Sigmoid colon (tissue), 4 donors: ENCODE data around the gene PEPD.

Source experiments
- CTCF ChIP-seq, 4 experiments: fragments of 450-650 bp in 3 of 4; fragments of 200-600 bp in 1 of 4; IDR thresholded peaks; one replicate each; pipeline ENCODE4 v1.5.1; 2016 to 2019; ENCODE audit warnings: antibody characterized with exemption in 4 of 4, mild to moderate bottlenecking in 3 of 4, moderate library complexity in 2 of 4
- EP300 ChIP-seq, 4 donors: sonication (generic); formaldehyde crosslinking; IDR thresholded peaks; one replicate each; pipeline ENCODE4 v1.6.1; 2017; ENCODE audit warnings: antibody characterized with exemption in 4 of 4
- POLR2A ChIP-seq, 2 donors: fragments of 450-650 bp; IDR thresholded peaks; one replicate each; pipeline ENCODE4 v1.6.1; 2016; ENCODE audit warnings: antibody characterized with exemption in 2 of 2, mild to moderate bottlenecking in 2 of 2, moderate library complexity in 2 of 2
- POLR2AphosphoS5 ChIP-seq, 4 donors: sonication (generic); formaldehyde crosslinking; IDR thresholded peaks; one replicate each; pipeline ENCODE4 v1.6.1; 2017; ENCODE audit warnings: antibody characterized with exemption in 4 of 4

- no peak for TF ChIP-seq EP300 (IDR thresholded peaks at IDR 0.05)
- TF ChIP-seq CTCF (IDR thresholded peaks at IDR 0.05), result no peak
- TF ChIP-seq POLR2A (IDR thresholded peaks at IDR 0.05), result no peak
- TF ChIP-seq POLR2AphosphoS5 (IDR thresholded peaks at IDR 0.05), result no peak
Measured at GRCh38 chr19:33426621-33427361, 94.8 kb downstream of the PEPD start.
